Measurements from ENCODE around the gene CEP112. TPM values are rescaled to one million over a fixed set of nuclear protein-coding genes. Genes with fewer than 3 reads are reported as not detected.

The CEP112 gene
- total and polyA plus RNA-seq, 2 of the 4 experiments (the other 2 are of a cell fraction), result 2.5 to 5.6 TPM

GRCh38 chr17:66056148-66056547 is 135.8 kb downstream of the CEP112 start:
- intact Hi-C loops (cut with micrococcal nuclease) (no loop called here), in situ Hi-C loops (cut with MboI; ENCODE audit: low sequenced_read_pairs) (no loop called here), dilution Hi-C loops (cut with HindIII; ENCODE audit: low sequenced_read_pairs, unreplicated experiment) (no loop called here)
- no peak overlapping the region for H4K8ac ChIP-seq (ENCODE audit: low read depth in 2 of 2, low read length in 2 of 2)
- H3K4me3 ChIP-seq (ENCODE audit: insufficient read depth, low read depth, low read length), result no peak overlapping the region
- BruUV-seq (replicated peaks), result no TSS peak
- H4K20me1 ChIP-seq (ENCODE audit: insufficient read depth, low read length), result no peaks in the 10 kb centered on the region
- no peak overlapping the region for H3K9ac ChIP-seq (ENCODE audit: low read depth, low read length)
- ChIA-PET CTCF (no interaction called here), POLR2A (ENCODE audit: unreplicated experiment) (no interaction called here)
- H2BK20ac ChIP-seq (ENCODE audit: low read depth, low read length), result no peak overlapping the region
- H2AK5ac ChIP-seq (ENCODE audit: low read depth, low read length), result no peak overlapping the region
- H2BK120ac ChIP-seq (ENCODE audit: low read depth, low read length), result no peak overlapping the region
- no peaks in the 10 kb centered on the region for H3K27me3 ChIP-seq (ENCODE audit: control insufficient read depth, insufficient read depth, low read length)
- H3K9me3 ChIP-seq (ENCODE audit: control insufficient read depth, insufficient read depth, low read length), result no peaks in the 10 kb centered on the region
- no peak overlapping the region for H3K23ac ChIP-seq (ENCODE audit: low read depth, low read length)
- no peak overlapping the region for H3K27ac ChIP-seq (ENCODE audit: insufficient read depth, low read length)
- no peak overlapping the region for H3K18ac ChIP-seq (ENCODE audit: low read depth, low read length)
- H3K9me1 ChIP-seq (ENCODE audit: insufficient read depth, low read length), result no peaks in the 10 kb centered on the region
- H4K91ac ChIP-seq (ENCODE audit: insufficient read depth, low read depth, low read length), result no peak overlapping the region
- no peak for TF ChIP-seq ELK1 (IDR thresholded peaks at IDR 0.05; ENCODE audit: borderline replicate concordance, low read depth, low read length)
- no peak for TF ChIP-seq NFE2L2 (IDR thresholded peaks at IDR 0.05; ENCODE audit: low read depth, low read length)
- TF ChIP-seq MAFK (IDR thresholded peaks at IDR 0.05; ENCODE audit: low read depth, low read length), result no peak
- no peak for TF ChIP-seq RAD21 (IDR thresholded peaks at IDR 0.05; ENCODE audit: low read length)
- TF ChIP-seq MAZ (IDR thresholded peaks at IDR 0.05; ENCODE audit: borderline replicate concordance, low read depth, low read length), result no peak
- no peak for TF ChIP-seq RFX5 (IDR thresholded peaks at IDR 0.05; ENCODE audit: low read depth, low read length)
- TF ChIP-seq, protein P1, sequence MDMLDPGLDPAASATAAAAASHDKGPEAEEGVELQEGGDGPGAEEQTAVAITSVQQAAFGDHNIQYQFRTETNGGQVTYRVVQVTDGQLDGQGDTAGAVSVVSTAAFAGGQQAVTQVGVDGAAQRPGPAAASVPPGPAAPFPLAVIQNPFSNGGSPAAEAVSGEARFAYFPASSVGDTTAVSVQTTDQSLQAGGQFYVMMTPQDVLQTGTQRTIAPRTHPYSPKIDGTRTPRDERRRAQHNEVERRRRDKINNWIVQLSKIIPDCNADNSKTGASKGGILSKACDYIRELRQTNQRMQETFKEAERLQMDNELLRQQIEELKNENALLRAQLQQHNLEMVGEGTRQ (IDR thresholded peaks at IDR 0.05; ENCODE audit: low read depth, low read length), result no peak
- TF ChIP-seq BHLHE40 (IDR thresholded peaks at IDR 0.05; ENCODE audit: low read depth, low read length), result no peak
- TF ChIP-seq POLR2A (IDR thresholded peaks at IDR 0.05; ENCODE audit: low read depth, low read length), result no peak
- no peak for TF ChIP-seq FOS (IDR thresholded peaks at IDR 0.05; ENCODE audit: low read depth, low read length)
- TF ChIP-seq CEBPB (IDR thresholded peaks at IDR 0.05; ENCODE audit: low read depth, low read length), result no peak
- no peak for TF ChIP-seq SMC3 (IDR thresholded peaks at IDR 0.05; ENCODE audit: low read depth, low read length)
- TF ChIP-seq MXI1 (IDR thresholded peaks at IDR 0.05; ENCODE audit: borderline replicate concordance, low read depth, low read length), result no peak
- no peak for TF ChIP-seq CTCF (conservative IDR thresholded peaks at IDR 0.05; ENCODE audit: low read depth, low read length)
- TF ChIP-seq CHD1 (IDR thresholded peaks at IDR 0.05; ENCODE audit: low read depth, low read length), result no peak
- no peak for TF ChIP-seq RCOR1 (IDR thresholded peaks at IDR 0.05; ENCODE audit: insufficient replicate concordance, low read length)
- 67% methylated on average over 1 of the region's 4 CpGs; no CpG with 5 or more reads in 1 of the 2 experiments for WGBS, 2 experiments (ENCODE audit: extremely low coverage in 2 of 2, insufficient read length in 1 of 2)
- no peak overlapping the region for H2AK9ac ChIP-seq (replicated peaks; ENCODE audit: low read depth, low read length, poor library complexity)
- H3K56ac ChIP-seq (ENCODE audit: extremely low read depth, insufficient read depth, low read length), result no peak overlapping the region
- no peak overlapping the region for H4K5ac ChIP-seq (ENCODE audit: low read depth, low read length)
- H3K4ac ChIP-seq (ENCODE audit: low read depth, low read length), result no peak overlapping the region
- H3K4me1 ChIP-seq (ENCODE audit: control insufficient read depth, insufficient read depth, low read length), result no peaks in the 10 kb centered on the region
- H3K14ac ChIP-seq (replicated peaks; ENCODE audit: low read depth, low read length), result no peak overlapping the region
- no peak overlapping the region for H2BK15ac ChIP-seq (ENCODE audit: low read depth, low read length)
- ATAC-seq (ENCODE audit: low read depth), result no peak; the same call in 1 of the 2 replicates
- no peak overlapping the region for H2AFZ ChIP-seq (replicated peaks; ENCODE audit: low read length, poor library complexity)
- DNase-seq, result no peak
- no peak overlapping the region for H2BK5ac ChIP-seq (ENCODE audit: low read depth, low read length, poor library complexity, severe bottlenecking)
- no peaks in the 10 kb centered on the region for H3K79me1 ChIP-seq (ENCODE audit: low read depth in 1 of 2, low read length in 2 of 2)
- no peaks in the 10 kb centered on the region for H3K36me3 ChIP-seq (ENCODE audit: control insufficient read depth, insufficient read depth, low read length)
- no peak overlapping the region for H3K4me2 ChIP-seq (ENCODE audit: low read depth, low read length)

Measured in IMR-90 (cell line).